ENCODE results near the gene POLG. TPM values are rescaled to one million over a fixed set of nuclear protein-coding genes. Genes with fewer than 3 reads are reported as not detected.
A peak's percentile ranks its signal among the peaks of the same experiment; 100 is the strongest.

Gene POLG
- total RNA-seq, 1 donor from 2014 or later, result 25.2 TPM

DNA sequence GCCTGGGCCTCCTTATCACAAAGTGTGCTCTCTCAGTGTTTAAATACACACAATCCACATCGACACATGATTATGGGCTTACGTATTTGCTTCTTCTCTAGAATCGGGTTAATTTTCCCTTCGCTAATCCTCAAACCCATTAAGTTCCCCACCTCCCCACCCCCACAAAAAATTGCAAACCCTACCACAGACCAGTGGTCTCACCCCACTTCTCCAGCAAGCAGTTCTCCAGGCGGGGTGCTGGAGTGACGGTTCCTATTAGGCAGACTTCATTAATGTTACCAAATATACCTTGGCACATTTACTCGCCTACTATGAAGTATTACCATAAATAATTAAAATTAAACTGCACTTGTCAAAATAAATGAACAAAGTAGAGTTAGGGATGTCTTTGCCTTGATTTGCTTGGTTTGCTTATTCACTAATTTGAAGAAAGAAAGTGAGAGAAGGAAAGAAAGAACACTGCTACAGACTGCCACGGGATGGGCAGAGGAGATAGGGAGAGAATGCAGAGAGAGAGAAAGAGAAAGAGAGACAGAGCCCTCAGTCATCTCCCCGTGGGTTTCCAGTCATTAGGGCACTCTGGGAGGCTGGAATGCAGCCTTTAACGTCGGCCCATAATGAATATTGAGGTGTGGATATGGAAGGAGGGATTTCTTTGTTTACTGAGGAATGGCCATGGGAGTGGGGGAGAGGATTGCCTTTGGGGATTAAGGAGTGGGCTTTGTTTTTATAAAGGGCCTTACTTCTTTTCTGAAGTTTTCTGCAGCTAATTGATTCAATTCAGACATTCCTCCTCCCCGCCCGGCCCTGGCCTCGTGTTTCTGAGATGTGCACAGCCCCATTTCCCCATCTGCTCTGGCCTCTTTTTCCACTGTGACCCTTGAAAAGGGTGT, 39.7 kb upstream of the POLG start:
- Histone ChIP-seq H3K27ac (no peak overlapping the region), H3K79me2 (ENCODE audit: low read depth) (no peaks in the 10 kb centered on the region)
- no peak overlapping the region for H3K27ac Mint-ChIP-seq

DNA sequence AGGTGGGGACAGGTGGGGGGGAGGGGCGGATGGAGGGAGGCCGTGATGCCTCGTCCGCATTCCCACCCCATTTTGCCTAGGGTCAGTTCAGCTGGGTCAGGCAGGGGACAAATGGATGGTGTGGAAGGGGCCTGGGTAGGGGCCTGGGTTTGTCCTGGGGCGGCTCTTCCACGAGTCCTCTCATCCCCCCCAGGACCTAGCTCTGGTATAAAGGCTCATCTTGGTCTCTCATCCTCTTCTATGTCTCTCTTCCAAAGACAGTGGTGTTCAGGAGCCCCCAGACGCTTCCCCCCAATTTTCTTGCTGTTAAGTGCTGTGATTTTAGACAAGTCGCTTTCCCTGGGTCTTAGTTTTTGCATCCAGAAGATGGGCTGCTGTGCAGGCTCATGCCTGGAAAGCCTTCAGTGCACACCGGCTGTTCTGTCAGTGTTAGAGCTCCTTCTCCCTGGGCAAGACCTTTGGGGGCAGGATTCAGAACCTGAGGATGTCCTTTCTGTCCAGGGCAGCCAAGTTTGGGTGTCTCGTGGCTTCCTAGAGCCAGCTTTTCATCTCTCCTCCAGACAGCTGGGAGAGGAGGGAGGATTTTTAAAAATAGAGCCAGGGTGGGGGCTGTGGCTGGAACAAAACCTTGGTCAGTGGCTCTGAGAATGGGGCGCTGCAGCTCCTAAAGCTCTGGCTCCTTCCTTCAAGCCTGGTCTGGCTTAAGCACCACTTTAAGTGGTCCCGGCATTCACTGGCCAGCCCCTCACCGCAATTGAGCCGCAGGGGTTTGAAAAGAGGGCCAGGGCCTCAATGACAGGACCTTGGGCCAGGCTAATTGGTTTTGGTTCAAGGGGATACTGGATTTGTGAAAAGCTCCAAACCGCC, 37.7 kb upstream of the POLG start:
- H3K27ac Mint-ChIP-seq, result no peak overlapping the region
- H3K27ac ChIP-seq, result no peak overlapping the region
- H3K4me3 ChIP-seq, result no peak overlapping the region
- peaks cover 6% of the 10 kb centered on the region for H3K9me3 Mint-ChIP-seq
- H3K4me1 Mint-ChIP-seq, result peaks cover 17% of the 10 kb centered on the region
- no peaks in the 10 kb centered on the region for H3K36me3 ChIP-seq
- H3K4me1 ChIP-seq, result peaks cover 24% of the 10 kb centered on the region
- H3F3A ChIP-seq (ENCODE audit: low read depth), result peaks cover 48% of the 10 kb centered on the region
- peak; percentile 6 for TF ChIP-seq EZH2phosphoT487 (IDR thresholded peaks at IDR 0.05)
- no peak for TF ChIP-seq EZH2 (IDR thresholded peaks at IDR 0.05)
- H3K4me2 ChIP-seq, result peak overlapping the region; percentile 65
- no peaks in the 10 kb centered on the region for H3K9me3 ChIP-seq (ENCODE audit: low read depth)
- H3K9ac ChIP-seq, result no peak overlapping the region
- DNase-seq (ENCODE audit: low spot score), result peak; percentile 21
- H3K27me3 ChIP-seq, result peaks cover 100% of the 10 kb centered on the region
- no peak overlapping the region for H2AFZ ChIP-seq (replicated peaks)
- H4K20me1 ChIP-seq (ENCODE audit: low read depth), result peaks cover 86% of the 10 kb centered on the region
- peaks cover 82% of the 10 kb centered on the region for H3K27me3 Mint-ChIP-seq (ENCODE audit: insufficient read depth, low read depth)
- no peaks in the 10 kb centered on the region for H3K79me2 ChIP-seq (ENCODE audit: low read depth)
- H3K36me3 Mint-ChIP-seq, result no peaks in the 10 kb centered on the region
- H3K4me3 Mint-ChIP-seq, result no peak overlapping the region

More for the DNA sequence above, 39.7 kb upstream of the POLG start:
- Histone ChIP-seq H3K4me1 (peaks cover 24% of the 10 kb centered on the region), H4K20me1 (ENCODE audit: low read depth) (peaks cover 70% of the 10 kb centered on the region), H3K27me3 (peaks cover 100% of the 10 kb centered on the region), H3K4me2 (peak overlapping the region; percentile 34), H3K9me3 (ENCODE audit: low read depth) (no peaks in the 10 kb centered on the region), H2AFZ (replicated peaks) (no peak overlapping the region), H3K4me3 (no peak overlapping the region), H3K9ac (no peak overlapping the region), H3K36me3 (no peaks in the 10 kb centered on the region), H3F3A (ENCODE audit: low read depth) (peaks cover 47% of the 10 kb centered on the region)
- H3K9me3 Mint-ChIP-seq, result peaks cover 6% of the 10 kb centered on the region
- peaks cover 90% of the 10 kb centered on the region for H3K27me3 Mint-ChIP-seq (ENCODE audit: insufficient read depth, low read depth)
- peaks cover 13% of the 10 kb centered on the region for H3K4me1 Mint-ChIP-seq
- H3K4me3 Mint-ChIP-seq, result no peak overlapping the region
- peak; percentile 46 for DNase-seq (ENCODE audit: low spot score)
- no peaks in the 10 kb centered on the region for H3K36me3 Mint-ChIP-seq
- peak; percentile 60 for TF ChIP-seq EZH2phosphoT487 (IDR thresholded peaks at IDR 0.05)
- no peak for TF ChIP-seq CTCF (IDR thresholded peaks at IDR 0.05)
- TF ChIP-seq EZH2 (IDR thresholded peaks at IDR 0.05), result peak; percentile 81

DNA sequence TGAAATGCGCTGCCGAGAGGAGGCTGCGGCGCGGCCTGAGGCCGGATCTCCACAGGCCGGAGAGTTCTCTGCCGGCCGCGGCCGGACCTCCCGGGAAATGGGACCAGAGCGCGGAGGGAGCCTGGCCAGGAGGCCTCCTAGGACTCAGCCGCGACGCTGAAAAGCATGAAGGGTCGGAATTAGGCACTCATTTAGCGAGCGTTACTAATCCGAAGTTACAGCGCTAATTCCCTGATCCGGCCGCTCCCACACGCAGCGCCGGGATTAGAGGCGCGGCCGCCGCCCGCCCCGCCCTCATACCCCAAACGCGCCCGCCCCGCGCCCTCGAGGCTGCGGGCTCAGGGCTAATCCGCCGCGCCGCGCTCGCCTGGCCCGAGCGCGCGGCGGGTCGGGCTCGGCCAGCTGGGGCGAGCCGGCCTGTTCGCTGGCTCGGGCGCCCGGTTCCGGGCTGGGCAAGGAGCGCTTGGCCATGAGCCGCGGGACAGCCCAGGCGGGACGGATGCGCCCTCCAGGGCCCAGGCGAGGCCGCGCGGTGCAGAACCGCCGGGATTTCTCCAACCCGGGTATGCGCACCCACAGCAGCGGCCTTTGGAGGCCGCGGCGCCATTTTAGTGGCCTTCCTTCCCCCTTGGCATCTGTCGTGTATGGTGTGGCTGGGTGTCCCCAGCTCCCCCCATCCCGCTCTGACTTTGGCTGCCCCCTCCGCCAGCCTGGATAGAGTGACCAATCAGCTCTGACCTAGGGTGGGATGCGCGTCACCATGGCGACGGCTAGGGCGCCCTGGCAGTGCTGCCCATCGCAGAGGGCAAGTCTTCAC, 36.8 kb upstream of the POLG start:
- no peak overlapping the region for H3K9ac ChIP-seq
- H3K4me3 Mint-ChIP-seq, result no peak overlapping the region
- H3K79me2 ChIP-seq (ENCODE audit: low read depth), result no peaks in the 10 kb centered on the region
- no peaks in the 10 kb centered on the region for H3K36me3 ChIP-seq
- peaks cover 100% of the 10 kb centered on the region for H3K27me3 ChIP-seq
- peak; percentile 96 for DNase-seq (ENCODE audit: low spot score)
- H3K27ac Mint-ChIP-seq, result no peak overlapping the region
- no peak overlapping the region for H3K27ac ChIP-seq
- peak overlapping the region; percentile 67 for H3K4me2 ChIP-seq
- no peak overlapping the region for H2AFZ ChIP-seq (replicated peaks)
- H3K4me1 Mint-ChIP-seq, result peaks cover 21% of the 10 kb centered on the region
- peaks cover 48% of the 10 kb centered on the region for H3F3A ChIP-seq (ENCODE audit: low read depth)
- H4K20me1 ChIP-seq (ENCODE audit: low read depth), result peaks cover 86% of the 10 kb centered on the region
- H3K4me1 ChIP-seq, result peaks cover 24% of the 10 kb centered on the region
- peak overlapping the region; percentile 25 for H3K4me3 ChIP-seq
- peaks cover 82% of the 10 kb centered on the region for H3K27me3 Mint-ChIP-seq (ENCODE audit: insufficient read depth, low read depth)
- peaks cover 7% of the 10 kb centered on the region for H3K9me3 Mint-ChIP-seq
- peak; percentile 86 for TF ChIP-seq EZH2 (IDR thresholded peaks at IDR 0.05)
- TF ChIP-seq EZH2phosphoT487 (IDR thresholded peaks at IDR 0.05), result peak; percentile 75
- no peak for TF ChIP-seq CTCF (IDR thresholded peaks at IDR 0.05)
- no peaks in the 10 kb centered on the region for H3K36me3 Mint-ChIP-seq
- no peaks in the 10 kb centered on the region for H3K9me3 ChIP-seq (ENCODE audit: low read depth)
